H9 (cell line): Measurements from ENCODE around the gene GPALPP1. TPM values are rescaled to one million over a fixed set of nuclear protein-coding genes. Genes with fewer than 3 reads are reported as not detected.

Source experiments
- DNase-seq: peaks from one replicate; pipeline ENCODE4 v3.0.0-alpha.2; 2017
- H2AFZ ChIP-seq: one replicate; pipeline ENCODE4 v1.6.1; 2013; ENCODE audit warnings: mild to moderate bottlenecking, low read length, control low read depth, moderate library complexity
- H2AK5ac ChIP-seq: 2 replicates; pipeline ENCODE4 v1.6.1; 2013; ENCODE audit warnings: low read length, control low read depth, mixed read lengths; ENCODE audit not compliant: insufficient read length
- H2BK120ac ChIP-seq: one replicate; pipeline ENCODE4 v1.6.1; 2013; ENCODE audit warnings: low read depth, mild to moderate bottlenecking, low read length, control low read depth, inconsistent platforms; ENCODE audit not compliant: poor library complexity, severe bottlenecking
- H2BK12ac ChIP-seq: 2 replicates; pipeline ENCODE4 v1.6.1; 2013; ENCODE audit warnings: low read length, control low read depth, mixed read lengths, low read depth; ENCODE audit not compliant: insufficient read length
- H2BK15ac ChIP-seq: 2 replicates; pipeline ENCODE4 v1.6.1; 2013; ENCODE audit warnings: low read depth, low read length, control low read depth
- H2BK20ac ChIP-seq: one replicate; pipeline ENCODE4 v1.6.1; 2013; ENCODE audit warnings: low read depth, mild to moderate bottlenecking, low read length, control low read depth, inconsistent platforms; ENCODE audit not compliant: poor library complexity, severe bottlenecking
- H2BK5ac ChIP-seq: 2 replicates; pipeline ENCODE4 v1.6.1; 2013; ENCODE audit warnings: low read length, control low read depth, mixed read lengths; ENCODE audit not compliant: insufficient read length
- H3K14ac ChIP-seq: 2 replicates; pipeline ENCODE4 v1.6.1; 2013; ENCODE audit warnings: low read length, control low read depth; ENCODE audit not compliant: insufficient read depth
- H3K18ac ChIP-seq: 2 replicates; pipeline ENCODE4 v1.6.1; 2013; ENCODE audit warnings: low read depth, mild to moderate bottlenecking, mixed read lengths, low read length, control low read depth; ENCODE audit not compliant: insufficient read length
- H3K23ac ChIP-seq: 2 replicates; pipeline ENCODE4 v1.6.1; 2013; ENCODE audit warnings: low read length, control low read depth, mixed read lengths, low read depth; ENCODE audit not compliant: insufficient read length
- H3K23me2 ChIP-seq: 2 replicates; pipeline ENCODE4 v1.6.1; 2013; ENCODE audit warnings: low read depth, mild to moderate bottlenecking, mixed read lengths, low read length, control low read depth; ENCODE audit not compliant: insufficient read length, poor library complexity, severe bottlenecking
- H3K27ac ChIP-seq: 2 replicates; pipeline ENCODE4 v1.5.1; 2013; ENCODE audit warnings: low read length, control low read depth, mixed read lengths, low read depth; ENCODE audit not compliant: insufficient read length
- H3K27me3 ChIP-seq: 2 replicates; pipeline ENCODE4 v1.6.1; 2013; ENCODE audit warnings: low read length, control low read depth, inconsistent platforms; ENCODE audit not compliant: insufficient read depth
- H3K4ac ChIP-seq: 2 replicates; pipeline ENCODE4 v1.6.1; 2013; ENCODE audit warnings: low read depth, mild to moderate bottlenecking, control low read depth, inconsistent platforms, low read length, moderate library complexity
- H3K4me1 ChIP-seq: 2 replicates; pipeline ENCODE4 v1.6.1; 2013; ENCODE audit warnings: low read length, control low read depth, inconsistent platforms; ENCODE audit not compliant: insufficient read depth
- H3K4me2 ChIP-seq: 2 replicates; pipeline ENCODE4 v1.6.1; 2013; ENCODE audit warnings: low read length, control low read depth, mixed read lengths; ENCODE audit not compliant: insufficient read length, insufficient read depth
- H3K56ac ChIP-seq: 2 replicates; pipeline ENCODE4 v1.6.1; 2013; ENCODE audit warnings: low read depth, mild to moderate bottlenecking, mixed read lengths, low read length, control low read depth; ENCODE audit not compliant: insufficient read length
- H3K79me1 ChIP-seq: 2 replicates; pipeline ENCODE4 v1.6.1; 2013; ENCODE audit warnings: low read depth, mild to moderate bottlenecking, moderate library complexity, low read length, control low read depth, inconsistent platforms; ENCODE audit not compliant: insufficient read depth, poor library complexity, severe bottlenecking
- H3K79me2 ChIP-seq: 2 replicates; pipeline ENCODE4 v1.6.1; 2013; ENCODE audit warnings: low read length, control low read depth, inconsistent platforms; ENCODE audit not compliant: insufficient read depth
- H3K9ac ChIP-seq: 2 replicates; pipeline ENCODE4 v1.6.1; 2013; ENCODE audit warnings: low read length, control low read depth, mixed read lengths; ENCODE audit not compliant: insufficient read length; ENCODE audit errors: extremely low read depth
- H3K9me3 ChIP-seq: one replicate; pipeline ENCODE4 v1.6.1; 2013; ENCODE audit warnings: low read depth, low read length, inconsistent platforms; ENCODE audit not compliant: control insufficient read depth
- H3T11ph ChIP-seq: one replicate; pipeline ENCODE4 v1.6.1; 2013; ENCODE audit warnings: mild to moderate bottlenecking, low read length, control low read depth, inconsistent platforms
- H4K20me1 ChIP-seq: one replicate; pipeline ENCODE4 v1.6.1; 2013; ENCODE audit not compliant: control insufficient read depth, insufficient read length, insufficient read depth
- H4K5ac ChIP-seq: 2 replicates; pipeline ENCODE4 v1.6.1; 2013; ENCODE audit warnings: low read depth, mild to moderate bottlenecking, mixed read lengths, low read length, control low read depth; ENCODE audit not compliant: insufficient read length
- H4K8ac ChIP-seq: replicated peaks from 2 replicates; pipeline ENCODE4 v1.6.1; 2013; ENCODE audit warnings: low read length, control low read depth, mixed read lengths, low read depth; ENCODE audit not compliant: insufficient read length
- H4K91ac ChIP-seq: 2 replicates; pipeline ENCODE4 v1.6.1; 2013; ENCODE audit warnings: low read depth, mild to moderate bottlenecking, moderate library complexity, mixed read lengths, low read length, control low read depth; ENCODE audit not compliant: insufficient read length
- H3K27ac Mint-ChIP-seq, 3 experiments: 2 replicates in 2 of 3; 3 replicates in 1 of 3; pipeline ENCODE4 v1.8.0; 2020 to 2021; ENCODE audit warnings: mixed read lengths in 3 of 3, mild to moderate bottlenecking in 1 of 3, moderate library complexity in 1 of 3
- H3K27me3 Mint-ChIP-seq: 2 replicates; pipeline ENCODE4 v1.8.0; 2021; ENCODE audit warnings: low read depth, mild to moderate bottlenecking, moderate library complexity, mixed read lengths
- H3K36me3 Mint-ChIP-seq, 3 experiments: 2 replicates in 2 of 3; 3 replicates in 1 of 3; pipeline ENCODE4 v1.8.0; 2020 to 2021; ENCODE audit warnings: low read depth in 3 of 3, mixed read lengths in 3 of 3; ENCODE audit not compliant: insufficient read depth in 1 of 3
- H3K4me1 Mint-ChIP-seq, 2 experiments: 2 replicates each; pipeline ENCODE4 v1.8.0; 2020; ENCODE audit warnings: mixed read lengths in 2 of 2
- H3K4me3 Mint-ChIP-seq, 2 experiments: 2 replicates in 1 of 2; 3 replicates in 1 of 2; pipeline ENCODE4 v1.8.0; 2020 to 2021; ENCODE audit warnings: mild to moderate bottlenecking in 2 of 2, mixed read lengths in 2 of 2, moderate library complexity in 1 of 2
- H3K9me3 Mint-ChIP-seq, 2 experiments: 2 replicates in 1 of 2; 3 replicates in 1 of 2; pipeline ENCODE4 v1.8.0; 2020; ENCODE audit warnings: mild to moderate bottlenecking in 2 of 2, mixed read lengths in 2 of 2, moderate library complexity in 1 of 2
- CTCF ChIP-seq: fragments of 200-600 bp; sonication (generic); conservative IDR thresholded peaks from 3 replicates; pipeline ENCODE4 v1.8.0; 2021; ENCODE audit warnings: antibody characterized with exemption, mild to moderate bottlenecking
- WGBS: extraction: QIAGEN DNeasy Blood & Tissue Kit; methylation state at CpG from one replicate; pipeline ENCODE4 v1.1.7; 2013; ENCODE audit warnings: missing lambda C conversion rate, low lambda C conversion rate, mixed read lengths; ENCODE audit not compliant: insufficient read length; ENCODE audit errors: extremely low coverage; 5-methylcytosine and 5-hydroxymethylcytosine counted together
- total RNA-seq: library from RNA; stranded (reverse); gene quantifications from 2 replicates; pipeline ENCODE4 v1.2.1, GENCODE V29; 2021

Gene GPALPP1
- total RNA-seq, 1 experiment from 2014 or later: 21.9 TPM

- H2AK5ac ChIP-seq: no peak overlapping the region
- H3K27me3 ChIP-seq: no peaks in the 10 kb centered on the region
- H2AFZ ChIP-seq: no peak overlapping the region
- no peaks in the 10 kb centered on the region for H3K4me1 ChIP-seq
- H3K79me1 ChIP-seq: no peaks in the 10 kb centered on the region
- H3K9me3 Mint-ChIP-seq: peaks cover 15 to 17% of the 10 kb centered on the region in 2 experiments
- TF ChIP-seq CTCF: no peak
- H3K9me3 ChIP-seq: peaks cover under 1% of the 10 kb centered on the region
- H2BK20ac ChIP-seq: no peak overlapping the region
- no peak overlapping the region for H2BK12ac ChIP-seq
- H3K36me3 Mint-ChIP-seq: peaks cover 44 to 56% (median 46%) of the 10 kb centered on the region in 3 experiments
- H3K79me2 ChIP-seq: no peaks in the 10 kb centered on the region
- peaks cover 9 to 11% of the 10 kb centered on the region in 2 experiments for H3K4me1 Mint-ChIP-seq
- no peak for DNase-seq
- H3K56ac ChIP-seq: no peak overlapping the region
- no peak overlapping the region for H3K4me2 ChIP-seq
- no peak overlapping the region for H3K4me3 Mint-ChIP-seq
- H4K91ac ChIP-seq: no peak overlapping the region
- no peak overlapping the region for H2BK5ac ChIP-seq
- WGBS: no CpG with 5 or more reads among the region's 3 CpGs
- H2BK120ac ChIP-seq: no peak overlapping the region
- H4K8ac ChIP-seq: no peak overlapping the region
- no peaks in the 10 kb centered on the region for H4K20me1 ChIP-seq
- no peak overlapping the region for H3K18ac ChIP-seq
- H3K23me2 ChIP-seq: no peaks in the 10 kb centered on the region
- no peak overlapping the region for H2BK15ac ChIP-seq
- H3K27ac ChIP-seq: no peak overlapping the region
- no peak overlapping the region; a peak in 1 of 7 replicates for H3K27ac Mint-ChIP-seq
- no peak overlapping the region for H3K4ac ChIP-seq
- no peak overlapping the region for H3K9ac ChIP-seq
- H3K27me3 Mint-ChIP-seq: no peaks in the 10 kb centered on the region
- no peak overlapping the region for H3K23ac ChIP-seq
- no peak overlapping the region for H4K5ac ChIP-seq
- no peak overlapping the region for H3T11ph ChIP-seq
- no peak overlapping the region for H3K14ac ChIP-seq
Observed at GRCh38 chr13:44967704-44968433, 21.5 kb upstream of the GPALPP1 start.
